GM19397 (cell line): ENCODE data around the gene PIGT.

ENCODE experiments used
- ATAC-seq: cut with Tn5 transposase; IDR thresholded peaks from one replicate; pipeline ENCODE4 v1.9.1; 2021; ENCODE audit warnings: mild to moderate bottlenecking, moderate library complexity; ENCODE audit not compliant: unreplicated experiment

PIGT gene

DNA sequence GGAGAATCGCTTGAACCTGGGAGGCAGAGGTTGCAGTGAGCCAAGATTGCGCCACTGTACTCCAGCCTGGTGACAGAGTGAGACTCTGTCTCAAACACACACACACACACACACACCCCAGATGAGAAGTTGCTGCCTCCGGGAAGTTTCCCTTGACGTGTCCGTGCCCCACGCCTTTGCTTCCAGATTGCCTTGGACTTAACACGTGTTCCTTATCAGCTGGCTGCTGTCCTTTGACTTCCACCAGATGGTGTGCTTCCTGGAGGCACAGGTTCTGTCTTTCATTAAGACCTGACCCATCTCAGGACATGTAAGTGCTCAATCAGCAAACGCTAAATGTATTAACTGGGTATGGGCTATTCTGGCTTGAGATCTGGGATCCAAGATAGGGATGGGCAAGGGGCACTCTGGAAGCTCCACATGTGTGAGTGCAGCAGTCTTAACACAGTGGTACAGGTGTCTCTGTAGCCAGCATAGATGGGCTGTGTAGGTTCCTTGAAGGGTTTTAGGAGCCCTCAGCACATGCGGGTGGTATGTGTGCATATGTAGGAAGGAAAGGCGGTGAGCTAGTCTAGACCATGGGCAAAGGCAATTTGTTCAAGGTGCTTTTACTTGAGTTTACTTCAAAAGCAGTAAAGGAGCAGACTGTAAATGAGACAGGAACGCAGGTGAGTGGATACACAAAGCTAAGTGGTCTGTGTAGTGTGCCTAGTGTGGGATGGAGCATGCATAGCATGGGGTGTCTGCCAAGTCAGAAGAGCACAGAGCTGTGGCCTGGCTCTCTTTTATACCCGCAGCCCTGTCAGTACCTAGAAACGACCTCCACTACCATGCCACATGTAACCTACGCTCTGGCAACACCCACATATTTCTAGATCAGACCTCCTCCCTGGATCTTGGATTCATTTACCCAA lies 11.6 kb downstream of the PIGT start:
- ATAC-seq = no peak

DNA sequence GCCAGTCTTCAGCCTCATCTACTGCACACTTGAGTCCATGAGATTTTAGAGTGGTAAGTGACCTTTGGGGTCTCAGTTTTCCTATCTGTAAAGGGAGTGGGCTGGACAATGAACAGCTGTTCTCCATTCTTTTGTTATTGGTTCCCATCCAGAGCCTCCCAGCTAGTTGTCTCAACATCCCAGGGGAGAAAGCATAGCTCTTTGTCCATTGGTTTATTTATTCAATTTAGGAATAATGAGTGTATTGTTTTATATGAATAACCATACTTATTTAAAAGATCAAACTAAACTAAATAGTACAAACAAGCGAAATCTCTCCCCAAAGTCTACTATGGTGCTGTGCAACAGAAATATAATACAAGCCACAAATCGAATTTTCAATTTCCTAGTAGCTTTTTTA lies 13.7 kb downstream of the PIGT start:
- no peak for ATAC-seq

DNA sequence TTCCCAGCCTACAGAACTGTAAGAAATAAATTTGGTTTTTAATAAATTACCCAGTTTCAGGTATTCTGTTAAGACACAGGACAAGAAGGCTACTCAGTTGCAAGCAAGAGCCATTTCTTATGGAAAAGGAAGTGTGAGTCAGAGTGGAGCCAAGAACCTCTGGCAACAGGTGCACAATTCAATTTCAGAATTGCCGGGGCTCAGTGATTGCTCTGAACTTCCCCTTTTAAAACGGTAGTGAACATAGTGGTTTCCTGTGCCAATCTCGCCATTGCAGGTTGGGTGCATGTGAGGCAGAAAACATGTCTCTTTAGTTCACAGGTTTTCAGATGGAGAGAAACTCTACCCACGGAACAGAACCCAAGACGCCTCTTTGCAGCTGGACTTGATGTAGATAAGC lies 16.4 kb downstream of the PIGT start:
- no peak for ATAC-seq

DNA sequence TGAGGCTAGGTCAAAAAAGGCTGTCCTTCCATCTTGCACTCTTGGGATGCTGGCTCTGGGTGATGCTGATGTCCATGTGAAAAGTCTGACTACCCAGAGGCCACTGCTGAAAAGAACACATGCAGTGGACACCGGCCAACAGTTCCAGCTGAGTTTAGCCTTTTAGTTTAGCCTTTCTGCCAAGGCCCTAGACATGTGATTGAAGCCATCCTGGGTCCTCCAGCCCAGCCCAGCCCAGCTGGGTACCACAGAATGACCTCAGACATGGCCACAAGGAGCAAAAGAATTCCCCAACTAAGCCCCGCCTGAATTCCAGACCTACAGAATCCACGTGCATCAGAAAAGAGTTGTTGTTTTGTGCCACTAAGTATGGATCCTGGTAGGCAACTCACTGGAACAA lies 17.4 kb downstream of the PIGT start:
- no peak for ATAC-seq

DNA sequence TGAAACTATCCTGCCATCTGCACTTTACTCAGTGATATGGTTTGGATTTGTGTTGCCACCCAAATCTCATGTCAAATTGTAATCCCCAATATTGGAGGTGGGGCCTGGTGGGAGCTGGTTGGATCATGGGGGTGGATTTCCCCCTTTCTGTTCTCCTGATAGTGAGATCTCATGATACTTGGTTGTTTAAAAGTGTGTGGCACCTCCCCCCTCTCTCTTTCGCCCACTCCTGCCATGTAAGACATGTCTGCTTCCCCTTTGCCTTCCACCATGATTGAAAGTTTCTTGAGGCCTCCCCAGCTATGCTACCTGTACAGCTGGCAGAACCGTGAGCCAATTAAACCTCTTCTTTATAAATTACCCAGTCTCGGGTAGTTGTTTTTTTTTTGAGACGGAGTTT lies 18.0 kb downstream of the PIGT start:
- ATAC-seq = no peak

DNA sequence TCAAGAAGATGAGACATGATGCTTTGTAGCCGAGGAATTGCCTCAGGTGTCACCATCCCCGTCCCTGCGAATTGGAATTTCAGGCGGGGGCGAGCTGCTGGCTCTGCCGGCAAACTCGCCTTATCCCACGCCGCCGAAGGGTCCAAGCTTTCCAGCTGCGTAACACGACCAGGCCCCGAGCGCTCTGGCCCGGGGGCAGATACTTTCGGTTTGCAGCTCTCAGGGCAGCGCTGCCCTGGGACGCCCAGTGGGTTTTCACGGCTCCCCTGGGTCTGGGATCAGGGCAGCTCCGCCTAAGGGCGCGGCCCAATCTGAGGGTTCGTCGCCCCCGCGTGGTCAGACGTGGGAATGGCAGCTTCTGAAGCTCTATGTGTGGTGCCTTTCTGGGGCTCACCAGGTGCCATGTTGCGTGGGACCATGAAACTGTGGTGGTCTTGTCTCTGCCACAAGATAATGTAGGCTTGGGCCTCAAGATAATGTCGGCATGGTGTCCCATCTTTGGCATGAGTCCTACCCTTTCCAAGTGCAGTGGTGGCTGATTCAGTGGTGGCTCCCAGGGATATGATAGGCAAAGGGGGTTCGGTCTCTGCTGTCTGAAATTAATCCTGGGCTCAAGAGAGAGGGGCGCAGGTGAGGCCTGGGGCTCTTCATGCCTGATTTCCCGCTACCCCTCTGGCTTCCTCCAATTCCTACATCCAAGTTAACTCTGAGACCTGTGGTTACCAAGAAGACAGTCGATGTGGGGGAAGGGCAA lies 21.0 kb downstream of the PIGT start:
- peak; percentile 78 for ATAC-seq

DNA sequence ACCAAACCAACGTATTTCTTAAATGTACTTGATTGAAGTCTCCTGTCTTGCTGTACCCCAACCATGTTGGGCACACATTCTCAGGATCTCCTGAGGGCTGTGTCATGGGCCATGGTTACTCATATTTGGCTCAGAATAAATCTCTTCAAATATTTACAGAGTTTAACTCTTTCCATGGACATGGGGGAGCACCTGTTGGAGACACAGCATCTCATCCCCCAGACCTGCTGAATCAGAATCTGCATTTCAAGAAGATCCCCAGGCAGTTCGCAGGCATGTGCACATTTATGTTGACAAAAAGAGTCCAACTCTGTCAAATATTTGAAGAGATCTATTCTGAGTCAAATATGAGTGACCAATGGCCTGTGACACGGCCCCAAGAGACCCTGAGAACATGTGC lies 24.5 kb downstream of the PIGT start:
- ATAC-seq = no peak

DNA sequence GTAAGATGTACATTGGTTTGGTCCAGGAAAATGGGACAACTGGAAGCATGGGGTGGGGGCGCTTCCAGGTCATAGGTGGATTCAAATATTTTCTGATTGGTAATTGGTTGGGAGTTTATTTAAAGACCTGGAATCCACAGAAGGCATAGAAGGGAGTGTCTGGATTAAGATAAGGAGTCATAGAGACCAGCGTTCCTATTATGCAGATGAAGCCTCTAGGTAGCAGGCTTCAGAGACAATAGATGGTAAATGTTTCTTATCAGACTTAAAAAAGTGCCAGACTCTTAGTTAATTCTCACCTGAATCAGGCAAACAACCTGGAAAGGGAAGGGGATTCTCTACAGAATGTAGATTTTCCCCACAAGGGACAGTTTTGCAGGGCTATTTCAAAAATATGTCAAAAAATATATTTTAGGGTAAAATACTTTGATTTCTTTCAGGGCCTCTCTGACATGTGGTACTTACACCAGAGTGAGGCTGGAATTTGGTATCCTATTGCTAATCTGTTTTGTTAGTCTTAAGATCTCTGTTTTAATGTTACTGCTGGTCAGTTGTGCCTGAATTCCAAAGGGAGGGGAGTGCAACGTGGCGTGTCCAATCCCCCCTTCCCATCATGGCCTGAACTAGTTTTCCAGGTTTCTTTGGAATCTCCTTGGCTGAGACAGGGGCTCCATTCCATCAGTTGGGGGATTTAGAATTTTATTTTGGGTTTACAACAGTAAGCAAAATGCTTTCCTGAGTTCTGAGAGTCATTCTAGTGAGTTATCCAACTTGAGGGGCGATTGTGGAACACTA lies 25.1 kb downstream of the PIGT start:
- no peak for ATAC-seq

DNA sequence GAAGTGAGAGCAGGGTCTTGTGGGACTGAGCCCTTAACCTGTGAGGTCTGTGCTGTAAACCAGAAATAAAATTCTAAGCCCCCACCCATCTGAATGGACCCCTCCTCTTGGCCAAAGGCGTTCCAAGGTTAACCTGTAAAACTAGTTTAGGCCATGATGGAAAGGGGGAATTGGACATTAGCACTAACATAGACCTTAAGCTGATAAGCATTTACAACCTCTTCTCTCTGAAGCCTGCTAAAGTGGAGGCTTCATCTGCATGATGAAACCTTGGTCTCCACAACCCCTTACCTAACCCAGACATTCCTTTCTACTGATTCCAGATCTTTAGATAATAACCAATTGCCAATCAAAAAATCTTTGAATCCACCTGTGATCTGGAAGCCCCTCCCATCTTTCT lies 25.8 kb downstream of the PIGT start:
- ATAC-seq = no peak

DNA sequence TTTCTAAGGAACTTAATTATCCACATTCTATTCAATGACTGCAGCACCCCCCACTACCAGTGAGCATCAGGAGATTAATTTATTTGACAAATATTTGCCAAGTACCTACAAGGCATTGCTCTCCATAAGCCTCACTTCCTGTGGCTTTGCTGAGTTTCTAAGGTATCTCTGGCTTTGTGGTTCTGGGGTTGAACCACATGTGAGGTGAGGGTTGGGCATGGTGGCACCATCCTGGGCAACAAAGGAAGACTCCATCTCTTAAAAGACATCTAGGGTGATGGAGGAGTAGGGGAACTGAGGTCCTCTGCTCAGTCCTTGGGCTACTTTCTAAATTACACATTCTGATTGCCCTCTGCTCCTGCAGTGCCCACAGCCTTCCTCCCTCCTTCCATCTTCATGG lies 28.1 kb downstream of the PIGT start:
- no peak for ATAC-seq

DNA sequence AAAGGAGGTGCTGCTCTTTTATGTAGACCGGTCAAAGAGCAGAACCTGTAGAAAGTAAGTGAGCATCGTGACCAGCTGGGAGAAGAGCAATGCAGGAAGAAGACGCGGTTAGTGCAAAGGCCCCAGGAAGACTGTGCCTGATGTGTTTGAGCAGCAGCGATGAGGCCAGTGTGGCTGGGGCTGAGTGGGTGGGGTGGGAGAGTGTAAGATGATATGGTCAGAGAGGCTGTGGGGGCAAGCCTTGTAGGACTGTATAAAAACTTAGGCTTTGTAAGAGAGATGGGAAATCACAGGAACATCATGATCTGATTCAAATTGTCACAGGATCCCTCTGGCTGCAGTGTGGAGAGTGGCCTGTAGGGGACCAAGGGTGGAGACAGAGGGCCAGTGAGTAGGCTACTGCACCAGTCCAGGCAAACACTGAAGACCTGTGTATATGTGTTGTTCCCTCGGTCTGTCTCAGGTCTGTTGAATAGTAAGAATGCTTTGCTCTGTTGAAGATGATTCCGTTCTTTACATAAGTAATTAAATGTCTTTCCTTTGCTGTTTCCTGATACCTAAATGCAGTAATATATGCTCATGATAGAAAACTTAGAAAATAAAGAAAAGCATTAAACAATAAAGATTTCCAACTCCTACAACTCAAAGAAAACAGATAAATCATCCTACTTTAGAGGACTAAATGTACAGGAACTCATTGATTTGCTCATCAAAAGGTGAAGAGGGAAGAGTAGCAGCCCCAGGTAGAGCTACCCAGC lies 30.0 kb downstream of the PIGT start:
- no peak for ATAC-seq

DNA sequence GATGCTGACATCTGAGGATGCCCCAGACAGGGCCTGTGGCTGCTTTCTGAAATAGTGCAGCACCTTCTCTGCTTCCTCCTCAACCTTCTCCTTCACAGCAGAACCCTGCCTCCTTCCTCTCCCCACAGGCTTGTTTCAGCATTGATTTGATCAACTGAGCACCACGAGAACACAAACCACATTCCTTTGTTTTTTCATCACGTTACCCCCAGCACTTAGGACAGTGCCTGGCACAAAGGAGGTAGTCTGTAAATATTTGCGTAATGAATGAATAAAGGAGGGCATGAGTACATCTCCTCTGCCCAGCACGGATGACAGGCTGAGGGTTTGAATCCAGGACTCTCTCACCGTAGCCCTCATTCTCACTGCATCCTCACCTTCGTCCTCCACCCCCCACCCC lies 32.3 kb downstream of the PIGT start:
- no peak for ATAC-seq

DNA sequence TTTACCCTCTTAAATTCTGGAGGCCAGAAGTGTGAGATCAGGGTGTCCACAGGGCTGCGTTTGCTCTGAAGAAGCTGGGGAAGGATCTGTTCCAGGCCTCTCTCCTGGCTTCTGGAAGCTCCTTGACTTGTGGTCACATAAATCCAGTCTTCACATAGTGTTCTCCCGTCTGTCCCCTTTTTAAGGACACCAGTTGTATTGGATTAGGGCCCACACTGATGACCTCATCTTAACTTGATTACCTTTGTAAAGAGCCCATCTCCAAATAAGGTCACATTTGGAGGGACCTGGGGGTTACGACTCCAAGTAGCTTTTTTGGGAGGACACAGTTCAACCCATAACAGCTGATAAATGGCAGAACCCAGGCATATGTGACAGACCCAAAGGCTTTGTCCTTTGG lies 33.6 kb downstream of the PIGT start:
- no peak for ATAC-seq

DNA sequence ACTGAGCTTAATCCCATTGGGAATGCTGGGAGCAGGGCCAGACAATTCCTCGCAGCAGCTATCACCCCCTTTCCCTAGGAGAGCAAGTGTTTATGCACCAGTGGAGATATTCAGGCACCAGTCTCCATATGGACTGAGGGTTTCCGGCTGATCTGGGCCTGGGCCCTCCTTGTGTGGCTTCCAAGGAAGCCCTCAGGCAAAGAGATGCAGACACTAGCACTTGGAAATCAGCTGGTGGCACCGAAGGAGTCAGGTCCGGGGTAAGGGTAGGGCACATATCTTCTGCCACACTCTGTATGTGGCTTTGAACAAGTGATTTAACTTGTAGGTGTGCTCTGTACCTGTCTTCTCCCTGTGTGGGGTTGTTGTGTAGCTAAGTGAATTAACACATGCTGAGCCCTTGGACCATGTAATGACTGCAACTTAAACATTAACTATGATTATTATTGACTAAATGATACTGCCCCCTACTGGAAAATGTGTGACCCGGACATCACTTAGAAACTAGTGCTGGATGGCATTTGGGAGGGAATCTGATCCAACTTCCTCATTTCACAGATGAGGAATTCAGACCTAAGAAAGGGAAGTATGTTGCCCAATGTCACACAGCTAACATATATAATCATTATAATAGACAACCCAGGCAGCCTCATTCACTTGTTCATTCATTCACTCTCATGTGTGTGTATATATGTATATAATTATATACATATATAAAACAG lies 34.3 kb downstream of the PIGT start:
- ATAC-seq = no peak

DNA sequence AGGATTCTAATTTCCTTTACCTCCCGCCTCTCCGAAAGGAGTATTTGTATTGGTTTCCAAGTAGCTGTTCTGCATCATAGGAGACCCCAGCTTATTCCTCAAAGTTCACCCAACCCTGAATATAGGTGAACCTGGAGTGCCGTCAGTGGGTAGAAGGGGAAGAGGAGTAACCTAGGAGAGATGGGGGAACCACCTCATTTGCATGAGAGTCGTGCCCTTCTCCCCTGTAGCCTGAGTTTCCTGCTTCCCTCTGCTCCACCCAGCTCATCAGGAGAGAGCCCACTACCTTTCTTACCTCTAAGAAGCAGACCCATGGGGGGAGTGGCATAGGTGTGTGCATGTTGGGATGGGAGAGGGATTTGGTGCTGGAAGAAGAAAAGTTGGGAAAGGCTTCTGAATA lies 36.3 kb downstream of the PIGT start:
- no peak for ATAC-seq

DNA sequence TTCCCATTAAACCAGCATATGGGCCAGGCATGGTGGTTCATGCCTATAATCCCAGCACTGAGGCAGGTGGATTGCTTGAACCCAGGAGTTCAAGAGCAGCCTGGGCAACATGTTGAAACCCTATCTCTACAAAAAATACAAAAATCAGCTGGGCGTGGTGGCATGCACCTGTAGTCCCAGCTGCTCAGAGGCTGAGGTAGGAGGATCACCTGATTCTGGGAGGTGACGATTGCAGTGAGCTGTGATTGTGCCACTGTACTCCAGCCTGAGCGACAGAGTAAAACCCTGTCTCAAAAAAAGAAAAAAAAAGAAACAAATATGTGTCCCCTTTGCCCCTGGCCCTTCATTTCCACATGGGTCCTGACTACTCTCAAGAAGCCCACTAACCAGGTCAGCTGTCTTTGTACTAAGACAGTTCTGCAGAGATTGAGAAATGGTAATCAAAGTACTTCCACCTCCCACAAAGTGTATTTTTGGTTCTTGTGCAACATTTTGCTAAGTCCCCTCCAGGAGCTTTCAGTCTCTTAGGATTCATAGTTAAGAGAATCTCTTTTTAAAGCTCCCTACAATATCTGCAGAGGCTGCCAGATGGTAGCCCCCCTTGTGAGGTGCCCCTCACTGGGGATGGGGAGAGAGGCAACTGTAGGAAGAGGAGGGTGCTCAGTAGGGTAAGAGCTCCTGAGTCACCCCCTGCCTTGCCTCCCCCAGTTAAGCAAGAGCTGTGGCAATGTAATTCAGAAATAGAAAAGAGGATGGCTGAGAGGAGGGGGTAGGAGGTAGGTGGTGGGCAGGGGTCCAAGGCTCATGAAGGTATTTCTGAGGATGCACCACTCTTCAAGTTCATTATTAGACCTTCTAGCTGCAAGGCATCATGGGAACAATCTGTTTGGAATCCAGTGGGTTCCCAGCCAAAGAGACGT lies 37.1 kb downstream of the PIGT start:
- no peak for ATAC-seq

DNA sequence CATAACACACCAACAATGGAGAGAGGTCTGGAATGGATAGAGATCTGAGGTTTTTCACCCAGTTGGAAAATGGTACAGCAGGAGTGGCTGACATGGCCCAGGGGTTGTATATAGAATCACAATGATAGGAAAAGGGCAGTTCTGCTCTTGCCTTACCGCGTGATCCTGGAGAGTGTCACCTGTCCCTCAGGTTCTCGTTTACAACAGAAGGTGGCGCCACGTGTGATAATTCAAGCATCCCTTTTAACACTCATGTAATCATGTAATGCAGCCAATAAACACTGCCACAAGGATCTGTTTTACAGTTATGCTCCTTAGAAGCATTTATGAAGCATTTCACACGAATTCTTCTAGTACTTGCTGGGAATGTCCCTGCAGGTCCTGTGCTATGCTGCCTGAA lies 40.7 kb downstream of the PIGT start:
- ATAC-seq = no peak

DNA sequence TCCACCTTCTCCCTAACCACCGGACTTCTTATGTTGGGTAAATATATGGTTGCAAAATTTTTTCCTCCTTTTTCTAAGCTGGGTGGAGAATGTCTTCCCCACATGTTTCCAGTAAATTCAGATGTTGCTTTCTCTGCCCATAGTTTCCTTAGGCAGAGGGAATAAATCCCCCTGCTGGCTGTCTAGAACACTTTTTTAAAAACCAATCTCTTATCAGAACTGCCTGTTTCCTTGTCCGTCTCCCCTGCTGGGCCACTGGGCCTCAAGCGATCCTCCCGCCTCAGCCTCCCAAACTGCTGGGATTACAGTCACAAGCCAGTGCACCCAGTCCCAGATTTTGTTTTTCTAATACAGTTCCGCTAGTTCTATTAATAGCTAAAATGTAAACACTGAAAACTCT lies 43.7 kb downstream of the PIGT start:
- no peak for ATAC-seq

DNA sequence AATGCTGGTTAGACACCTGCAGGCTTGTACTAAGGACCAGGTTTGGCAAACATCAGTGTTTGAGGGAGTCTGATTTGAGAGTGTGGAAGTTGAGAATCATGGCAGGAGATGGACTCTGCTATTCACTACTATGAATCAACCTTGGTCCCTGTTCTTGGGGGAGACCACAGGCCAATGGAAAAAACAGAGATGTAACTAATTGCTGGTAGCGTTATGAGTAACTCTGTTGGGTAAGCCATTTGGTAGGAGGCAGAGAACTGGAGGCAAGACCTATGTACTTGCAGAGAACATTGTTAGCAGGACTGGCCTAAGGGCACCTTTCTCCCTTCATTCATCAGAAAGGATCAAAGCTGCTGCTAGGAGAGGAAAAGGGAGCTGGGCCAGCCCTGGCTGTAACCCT lies 45.3 kb downstream of the PIGT start:
- ATAC-seq = no peak
